Upper lobe of left lung (tissue), 4 donors: ENCODE results near the gene AKAP5.

Experiments used
- EP300 ChIP-seq, 4 donors: sonication (generic); formaldehyde crosslinking; IDR thresholded peaks; one replicate each; pipeline ENCODE4 v1.5.1; 2017; ENCODE audit warnings: antibody characterized with exemption in 4 of 4, control low read depth in 2 of 4
- POLR2A ChIP-seq, 4 donors: fragments of 450-650 bp; IDR thresholded peaks; one replicate each; pipeline ENCODE4 v1.5.1; 2016 to 2017; ENCODE audit warnings: antibody characterized with exemption in 4 of 4, mild to moderate bottlenecking in 2 of 4
- TF ChIP-seq, protein P1 (sequence below), 6 experiments: fragments of 450-650 bp in 4 of 6; fragments of 200-600 bp in 2 of 6; sonication (generic) in 2 of 6; IDR thresholded peaks; one replicate each; pipeline ENCODE4 v1.5.1; 2016 to 2019; ENCODE audit warnings: antibody characterized with exemption in 6 of 6

DNA sequence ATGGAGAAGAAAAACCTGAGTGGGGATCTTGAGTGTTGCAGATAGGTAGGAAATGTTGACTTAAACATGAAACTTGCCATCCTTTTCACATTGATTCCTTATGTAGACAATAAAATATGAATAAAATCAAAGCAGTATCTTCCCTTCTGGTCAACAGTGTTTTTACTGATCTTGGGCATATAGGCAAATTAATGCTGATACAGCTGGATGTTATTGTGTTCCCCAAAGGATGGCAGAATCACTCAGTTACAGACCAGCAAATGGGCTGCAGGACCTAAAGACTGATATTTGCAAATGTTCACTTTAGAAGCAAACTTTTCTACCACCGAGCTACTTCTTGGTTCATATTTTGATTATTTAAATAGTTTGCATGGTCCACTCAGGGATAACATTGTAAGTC lies 43.3 kb upstream of the AKAP5 start:
- TF ChIP-seq, protein P1, sequence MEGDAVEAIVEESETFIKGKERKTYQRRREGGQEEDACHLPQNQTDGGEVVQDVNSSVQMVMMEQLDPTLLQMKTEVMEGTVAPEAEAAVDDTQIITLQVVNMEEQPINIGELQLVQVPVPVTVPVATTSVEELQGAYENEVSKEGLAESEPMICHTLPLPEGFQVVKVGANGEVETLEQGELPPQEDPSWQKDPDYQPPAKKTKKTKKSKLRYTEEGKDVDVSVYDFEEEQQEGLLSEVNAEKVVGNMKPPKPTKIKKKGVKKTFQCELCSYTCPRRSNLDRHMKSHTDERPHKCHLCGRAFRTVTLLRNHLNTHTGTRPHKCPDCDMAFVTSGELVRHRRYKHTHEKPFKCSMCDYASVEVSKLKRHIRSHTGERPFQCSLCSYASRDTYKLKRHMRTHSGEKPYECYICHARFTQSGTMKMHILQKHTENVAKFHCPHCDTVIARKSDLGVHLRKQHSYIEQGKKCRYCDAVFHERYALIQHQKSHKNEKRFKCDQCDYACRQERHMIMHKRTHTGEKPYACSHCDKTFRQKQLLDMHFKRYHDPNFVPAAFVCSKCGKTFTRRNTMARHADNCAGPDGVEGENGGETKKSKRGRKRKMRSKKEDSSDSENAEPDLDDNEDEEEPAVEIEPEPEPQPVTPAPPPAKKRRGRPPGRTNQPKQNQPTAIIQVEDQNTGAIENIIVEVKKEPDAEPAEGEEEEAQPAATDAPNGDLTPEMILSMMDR (IDR thresholded peaks at IDR 0.05) = no peak
- TF ChIP-seq POLR2A (IDR thresholded peaks at IDR 0.05) (no peak), EP300 (IDR thresholded peaks at IDR 0.05) (no peak)
